K562 (cell line): ENCODE measurements around the gene MRAP2. TPM values are rescaled to one million over a fixed set of nuclear protein-coding genes. Genes with fewer than 3 reads are reported as not detected.

Experiments used
- CEBPG ChIP-seq, 3 experiments: fragments of 200-800 bp in 1 of 3; sonication (Bioruptor generic) in 1 of 3; sonication (generic) in 1 of 3; formaldehyde crosslinking in 1 of 3; IDR thresholded peaks in 2 of 3; conservative IDR thresholded peaks in 1 of 3; 2 replicates each; pipeline versions ENCODE4 v1.6.1 to v1.8.0; 2016 to 2022; ENCODE audit warnings: missing compliant biosample characterization in 2 of 3, missing genetic modification characterization in 2 of 3, mild to moderate bottlenecking in 1 of 3, missing genetic modification reagents in 1 of 3
- CGGBP1 ChIP-seq: fragments of 250-450 bp; sonication (Bioruptor Pico); IDR thresholded peaks from 2 replicates; pipeline ENCODE4 v1.9.0; 2021; ENCODE audit warnings: mild to moderate bottlenecking
- CTBP1 ChIP-seq: fragments of 450-650 bp; IDR thresholded peaks from 2 replicates; pipeline ENCODE4 v1.6.1; 2016; ENCODE audit warnings: borderline replicate concordance
- HDGF ChIP-seq: fragments of 450-650 bp; IDR thresholded peaks from 2 replicates; pipeline ENCODE4 v1.6.1; 2016
- IRF9 ChIP-seq: fragments of 450-650 bp; IDR thresholded peaks from 2 replicates; pipeline ENCODE4 v1.6.1; 2016; ENCODE audit warnings: missing biosample characterization, missing genetic modification characterization
- MAZ ChIP-seq, 2 experiments: fragments of 450-650 bp in 1 of 2; sonication (generic) in 1 of 2; formaldehyde crosslinking; IDR thresholded peaks in 1 of 2; conservative IDR thresholded peaks in 1 of 2; 2 replicates each; pipeline versions ENCODE4 v1.4.0 to v1.5.0; 2020; ENCODE audit warnings: mild to moderate bottlenecking in 1 of 2, missing genetic modification reagents in 1 of 2
- MEF2A ChIP-seq: IDR thresholded peaks from 2 replicates; pipeline ENCODE4 v1.6.1; 2011; ENCODE audit warnings: low read depth, mild to moderate bottlenecking, low read length, moderate library complexity; ENCODE audit not compliant: control insufficient read depth
- REST ChIP-seq, 2 experiments: fragments of 450-650 bp; formaldehyde crosslinking in 1 of 2; IDR thresholded peaks; 2 replicates each; pipeline versions ENCODE4 v1.4.0 to v1.6.1; 2014 to 2020; ENCODE audit warnings: mild to moderate bottlenecking in 2 of 2, borderline replicate concordance in 1 of 2, low read depth in 1 of 2
- TCF7 ChIP-seq: sonication (generic); IDR thresholded peaks from 2 replicates; pipeline ENCODE4 v1.6.1; 2016; ENCODE audit warnings: antibody characterized with exemption, borderline replicate concordance
- ZFP91 ChIP-seq: sonication (generic); formaldehyde crosslinking; IDR thresholded peaks from 2 replicates; pipeline ENCODE4 v1.8.0; 2022; ENCODE audit warnings: mild to moderate bottlenecking, missing genetic modification reagents
- polyA plus RNA-seq, 8 experiments: library from polyadenylated mRNA; depleted of rRNA in 4 of 8; stranded (reverse) in 5 of 8; unstranded in 3 of 8; fragments of >200 nt; fragmentation: Nextera tagmentation in 2 of 8; fragmentation: Illumina TruSeq in 1 of 8; extraction: Ambion mirVana in 2 of 8; extraction: Trizol in 1 of 8; gene quantifications; 2 replicates each; pipeline versions ENCODE4 v1.2.1 to v1.2.3, GENCODE V29; 2011 to 2014; ENCODE audit warnings: inconsistent platforms in 1 of 8, missing spikeins in 1 of 8
- total RNA-seq, 7 experiments: library from RNA; depleted of rRNA in 6 of 7; stranded (reverse); fragments of >200 nt in 6 of 7; fragmentation: Illumina TruSeq in 2 of 7; extraction: Trizol in 2 of 7; gene quantifications; 2 replicates each; pipeline versions ENCODE4 v1.2.1 to v1.2.3, GENCODE V29; 2011 to 2021; ENCODE audit warnings: low replicate concordance in 1 of 7

MRAP2 gene
- total and polyA plus RNA-seq, 9 of the 15 experiments (the other 6 are each of a cell fraction or from before 2014, with no cell fraction given): 5.9 to 38.9 (median 9.3) TPM

- TF ChIP-seq REST (IDR thresholded peaks at IDR 0.05; ENCODE audit: borderline replicate concordance) (no peak), REST (CRISPR knock-in tag; IDR thresholded peaks at IDR 0.05; ENCODE audit: low read depth) (no peak), CEBPG (CRISPR knock-in tag; IDR thresholded peaks at IDR 0.05) (no peak), CEBPG (tag; conservative IDR thresholded peaks at IDR 0.05 in 1 of 2, IDR thresholded peaks at IDR 0.05 in 1 of 2) (no peak), MEF2A (no peak), ZFP91 (CRISPR knock-in tag) (no peak), TCF7 (no peak), IRF9 (tag) (no peak), MAZ (CRISPR knock-in tag; conservative IDR thresholded peaks at IDR 0.05 in 1 of 2, IDR thresholded peaks at IDR 0.05 in 1 of 2) (no peak), CGGBP1 (no peak), HDGF (no peak), CTBP1 (no peak)
These were observed 13.2 kb downstream of the MRAP2 start (continued) for GRCh38 chr6:84046755-84047154.
